Astrocyte (in vitro differentiated cells and primary cell): ENCODE results near the gene GPR141. TPM values are rescaled to one million over a fixed set of nuclear protein-coding genes. Genes with fewer than 3 reads are reported as not detected.

ENCODE experiments used
- DNase-seq: peaks from one replicate; pipeline ENCODE4 v3.0.0-alpha.2; 2010; ENCODE audit warnings: low read depth
- FAIRE-seq: peaks from 2 replicates; lab custom pipeline; 2011; peaks lifted over from hg19 to GRCh38; lab: Jason Lieb, UNC
- H2AFZ ChIP-seq: 2 replicates; pipeline ENCODE4 v1.6.0; 2012; ENCODE audit warnings: low read depth, low read length, inconsistent platforms
- H3K27ac ChIP-seq: 2 replicates; pipeline ENCODE4 v1.5.1; 2011; ENCODE audit warnings: low read depth, low read length, inconsistent platforms
- H3K27me3 ChIP-seq: 2 replicates; pipeline ENCODE4 v1.6.0; 2011; ENCODE audit warnings: low read length, inconsistent platforms; ENCODE audit not compliant: insufficient read depth
- H3K36me3 ChIP-seq: 2 replicates; pipeline ENCODE4 v1.5.1; 2011; ENCODE audit warnings: low read length, inconsistent platforms; ENCODE audit not compliant: insufficient read depth
- H3K4me1 ChIP-seq: 2 replicates; pipeline ENCODE4 v1.5.1; 2011; ENCODE audit warnings: low read length, inconsistent platforms; ENCODE audit not compliant: insufficient read depth
- H3K4me2 ChIP-seq: 2 replicates; pipeline ENCODE4 v1.6.0; 2012; ENCODE audit warnings: low read length, inconsistent platforms
- H3K4me3 ChIP-seq: 2 replicates; pipeline ENCODE4 v1.5.1; 2011; ENCODE audit warnings: low read depth, mild to moderate bottlenecking, low read length, inconsistent platforms; ENCODE audit not compliant: insufficient read depth
- H3K79me2 ChIP-seq: 2 replicates; pipeline ENCODE4 v1.6.0; 2012; ENCODE audit warnings: mild to moderate bottlenecking, low read length, inconsistent platforms; ENCODE audit not compliant: insufficient read depth
- H3K9ac ChIP-seq: 2 replicates; pipeline ENCODE4 v1.6.0; 2012; ENCODE audit warnings: mild to moderate bottlenecking, low read length, inconsistent platforms
- H3K9me3 ChIP-seq: 2 replicates; pipeline ENCODE4 v1.5.1; 2012; ENCODE audit warnings: low read depth, mild to moderate bottlenecking, low read length, inconsistent platforms; ENCODE audit not compliant: insufficient read depth
- H4K20me1 ChIP-seq: 2 replicates; pipeline ENCODE4 v1.6.0; 2012; ENCODE audit warnings: low read length, inconsistent platforms; ENCODE audit not compliant: insufficient read depth
- H3K27ac Mint-ChIP-seq: one replicate; pipeline ENCODE4 v1.8.0; 2021; ENCODE audit warnings: mild to moderate bottlenecking, mixed read lengths; ENCODE audit not compliant: unreplicated experiment
- H3K27me3 Mint-ChIP-seq: one replicate; pipeline ENCODE4 v1.8.0; 2021; ENCODE audit warnings: low read depth, mixed read lengths; ENCODE audit not compliant: unreplicated experiment
- H3K36me3 Mint-ChIP-seq: one replicate; pipeline ENCODE4 v1.8.0; 2021; ENCODE audit warnings: low read depth, mixed read lengths; ENCODE audit not compliant: unreplicated experiment
- H3K4me1 Mint-ChIP-seq: one replicate; pipeline ENCODE4 v1.8.0; 2021; ENCODE audit warnings: low read depth, mixed read lengths; ENCODE audit not compliant: unreplicated experiment
- H3K4me3 Mint-ChIP-seq: one replicate; pipeline ENCODE4 v1.8.0; 2021; ENCODE audit warnings: mild to moderate bottlenecking, moderate library complexity, mixed read lengths; ENCODE audit not compliant: unreplicated experiment
- H3K9me3 Mint-ChIP-seq: one replicate; pipeline ENCODE4 v1.8.0; 2021; ENCODE audit warnings: mild to moderate bottlenecking, mixed read lengths; ENCODE audit not compliant: unreplicated experiment
- CTCF ChIP-seq: IDR thresholded peaks from 2 replicates; pipeline ENCODE4 v1.5.1; 2011; ENCODE audit warnings: low read depth, mild to moderate bottlenecking, inconsistent platforms, low read length, moderate library complexity; ENCODE audit not compliant: insufficient read depth
- EZH2 ChIP-seq: IDR thresholded peaks from 2 replicates; pipeline ENCODE4 v1.6.1; 2012; ENCODE audit warnings: mild to moderate bottlenecking, low read length, inconsistent platforms; ENCODE audit not compliant: insufficient read depth
- total RNA-seq: library from RNA; stranded (reverse); gene quantifications from 2 replicates; pipeline ENCODE4 v1.2.1, GENCODE V29; 2021

GPR141 gene
- total RNA-seq, 1 donor from 2014 or later = not detected

- Mint-ChIP-seq H3K9me3 (no peaks in the 10 kb centered on the region), H3K27me3 (peaks cover 10% of the 10 kb centered on the region), H3K27ac (no peak overlapping the region), H3K36me3 (no peaks in the 10 kb centered on the region), H3K4me1 (peaks cover 4% of the 10 kb centered on the region), H3K4me3 (no peak overlapping the region)
- H3K27me3 ChIP-seq = no peaks in the 10 kb centered on the region
- no peak overlapping the region for H3K4me2 ChIP-seq
- no peak for FAIRE-seq
- H3K9ac ChIP-seq = no peak overlapping the region
- H3K79me2 ChIP-seq = no peaks in the 10 kb centered on the region
- no peaks in the 10 kb centered on the region for H4K20me1 ChIP-seq
- H3K9me3 ChIP-seq = no peaks in the 10 kb centered on the region
- no peak for DNase-seq
- H3K27ac ChIP-seq = no peak overlapping the region
- H3K4me3 ChIP-seq = no peak overlapping the region
- H3K36me3 ChIP-seq = no peaks in the 10 kb centered on the region
- no peaks in the 10 kb centered on the region for H3K4me1 ChIP-seq
- H2AFZ ChIP-seq = no peak overlapping the region
- TF ChIP-seq CTCF (no peak), EZH2 (no peak)
Observed at GRCh38 chr7:37756797-37757551, 73.4 kb downstream of the GPR141 start.

GRCh38 chr7:37757563-37757962, 74.0 kb downstream of the GPR141 start:
- no peaks in the 10 kb centered on the region for H3K4me1 ChIP-seq
- TF ChIP-seq EZH2 (no peak), CTCF (no peak)
- H4K20me1 ChIP-seq = no peaks in the 10 kb centered on the region
- no peak overlapping the region for H3K4me3 ChIP-seq
- no peaks in the 10 kb centered on the region for H3K9me3 Mint-ChIP-seq
- no peak overlapping the region for H3K4me3 Mint-ChIP-seq
- no peaks in the 10 kb centered on the region for H3K27me3 ChIP-seq
- no peaks in the 10 kb centered on the region for H3K9me3 ChIP-seq
- H2AFZ ChIP-seq = no peak overlapping the region
- H3K27ac Mint-ChIP-seq = no peak overlapping the region
- H3K4me1 Mint-ChIP-seq = peaks cover 4% of the 10 kb centered on the region
- H3K36me3 ChIP-seq = no peaks in the 10 kb centered on the region
- H3K27ac ChIP-seq = no peak overlapping the region
- no peak overlapping the region for H3K4me2 ChIP-seq
- no peaks in the 10 kb centered on the region for H3K79me2 ChIP-seq
- FAIRE-seq (no peak), DNase-seq (no peak)
- peaks cover 10% of the 10 kb centered on the region for H3K27me3 Mint-ChIP-seq
- H3K9ac ChIP-seq = no peak overlapping the region
- no peaks in the 10 kb centered on the region for H3K36me3 Mint-ChIP-seq

- TF ChIP-seq EZH2 (no peak), CTCF (no peak)
Observed at GRCh38 chr7:37758501-37759045, 75.0 kb downstream of the GPR141 start.

More at GRCh38 chr7:37758501-37759045, 75.0 kb downstream of the GPR141 start:
- Histone ChIP-seq H3K36me3 (no peaks in the 10 kb centered on the region), H3K4me1 (no peaks in the 10 kb centered on the region), H3K9ac (no peak overlapping the region), H3K79me2 (no peaks in the 10 kb centered on the region), H3K4me3 (no peak overlapping the region), H3K9me3 (peaks cover 5% of the 10 kb centered on the region), H2AFZ (no peak overlapping the region), H3K4me2 (no peak overlapping the region), H3K27ac (no peak overlapping the region), H3K27me3 (no peaks in the 10 kb centered on the region), H4K20me1 (no peaks in the 10 kb centered on the region)
- peaks cover 4% of the 10 kb centered on the region for H3K4me1 Mint-ChIP-seq
- H3K27ac Mint-ChIP-seq = no peak overlapping the region
- H3K36me3 Mint-ChIP-seq = no peaks in the 10 kb centered on the region
- peaks cover 3% of the 10 kb centered on the region for H3K9me3 Mint-ChIP-seq
- FAIRE-seq (no peak), DNase-seq (no peak)
- H3K4me3 Mint-ChIP-seq = no peak overlapping the region
- peaks cover 10% of the 10 kb centered on the region for H3K27me3 Mint-ChIP-seq
